Measurements from ENCODE around the gene KRT15. TPM values are rescaled to one million over a fixed set of nuclear protein-coding genes. Genes with fewer than 3 reads are reported as not detected.

The KRT15 gene
- polyA plus RNA-seq, 2 donors = 1,457 to 2,808 TPM

DNA sequence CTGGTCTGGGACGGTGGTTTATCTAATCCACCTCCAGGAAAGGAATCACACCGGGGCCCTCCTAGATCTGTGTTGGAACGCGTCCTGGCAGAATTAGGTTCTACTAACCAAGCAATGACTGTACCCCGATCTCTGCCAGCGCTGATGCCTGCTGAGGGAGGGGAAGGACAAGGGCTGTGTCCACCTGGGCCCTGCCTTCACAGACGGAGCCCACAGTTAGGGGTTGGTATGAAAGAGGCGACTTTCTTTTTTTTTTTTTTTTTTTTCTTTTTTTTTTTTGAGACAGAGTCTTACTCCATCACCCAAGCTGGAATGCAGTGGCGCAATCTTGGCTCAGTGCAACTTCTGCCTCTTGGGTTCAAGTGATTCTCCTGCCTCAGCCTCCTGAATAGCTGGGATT, 19.3 kb upstream of the KRT15 start:
- H3K4me3 ChIP-seq (ENCODE audit: low read depth in 1 of 2, low read length in 2 of 2) = no peak overlapping the region
- peaks cover 0 to 2% of the 10 kb centered on the region in 2 donors for H3K9me3 ChIP-seq (ENCODE audit: control insufficient read depth in 2 of 2, insufficient read depth in 1 of 2, low read depth in 1 of 2, low read length in 1 of 2)
- H3K27me3 ChIP-seq (ENCODE audit: control insufficient read depth in 1 of 2, insufficient read depth in 2 of 2, low read length in 2 of 2) = no peaks in the 10 kb centered on the region
- H3K4me1 ChIP-seq (ENCODE audit: control insufficient read depth in 2 of 2, insufficient read depth in 2 of 2, low read length in 1 of 2) = peaks cover 2 to 12% of the 10 kb centered on the region in 2 donors
- 60 to 72% methylated on average over 9 of the region's 9 CpGs for WGBS, 2 donors
- H3K27ac ChIP-seq (ENCODE audit: low read depth in 2 of 2, low read length in 1 of 2) = no peak overlapping the region
- no peaks in the 10 kb centered on the region for H3K36me3 ChIP-seq (ENCODE audit: control insufficient read depth in 2 of 2, insufficient read depth in 2 of 2, low read length in 1 of 2)

DNA sequence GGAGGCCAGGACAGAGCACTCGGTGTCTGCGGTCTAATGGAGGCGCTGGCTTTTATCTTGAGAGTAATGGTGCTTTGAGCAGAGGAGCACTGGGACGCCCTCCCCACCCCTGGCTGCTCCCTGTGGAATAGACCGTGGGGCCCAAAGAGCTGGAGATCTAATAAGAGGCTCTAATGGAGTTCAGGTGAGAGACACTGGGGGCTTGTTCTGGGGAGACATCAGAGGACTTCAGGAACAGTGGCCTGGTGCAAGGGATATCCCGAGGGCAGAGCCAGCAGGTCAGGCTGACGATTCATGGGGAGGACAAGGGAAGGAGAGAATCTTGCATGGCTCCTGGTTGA, 18.9 kb upstream of the KRT15 start:
- Histone ChIP-seq H3K4me1 (ENCODE audit: control insufficient read depth in 2 of 2, insufficient read depth in 2 of 2, low read length in 1 of 2) (peaks cover 2 to 12% of the 10 kb centered on the region in 2 donors), H3K27ac (ENCODE audit: low read depth in 2 of 2, low read length in 1 of 2) (no peak overlapping the region), H3K9me3 (ENCODE audit: control insufficient read depth in 2 of 2, insufficient read depth in 1 of 2, low read depth in 1 of 2, low read length in 1 of 2) (peaks cover 0 to 2% of the 10 kb centered on the region in 2 donors), H3K4me3 (ENCODE audit: low read depth in 1 of 2, low read length in 2 of 2) (no peak overlapping the region), H3K36me3 (ENCODE audit: control insufficient read depth in 2 of 2, insufficient read depth in 2 of 2, low read length in 1 of 2) (no peaks in the 10 kb centered on the region), H3K27me3 (ENCODE audit: control insufficient read depth in 1 of 2, insufficient read depth in 2 of 2, low read length in 2 of 2) (no peaks in the 10 kb centered on the region)
- 79 to 82% methylated on average over 7 of the region's 7 CpGs for WGBS, 2 donors

DNA sequence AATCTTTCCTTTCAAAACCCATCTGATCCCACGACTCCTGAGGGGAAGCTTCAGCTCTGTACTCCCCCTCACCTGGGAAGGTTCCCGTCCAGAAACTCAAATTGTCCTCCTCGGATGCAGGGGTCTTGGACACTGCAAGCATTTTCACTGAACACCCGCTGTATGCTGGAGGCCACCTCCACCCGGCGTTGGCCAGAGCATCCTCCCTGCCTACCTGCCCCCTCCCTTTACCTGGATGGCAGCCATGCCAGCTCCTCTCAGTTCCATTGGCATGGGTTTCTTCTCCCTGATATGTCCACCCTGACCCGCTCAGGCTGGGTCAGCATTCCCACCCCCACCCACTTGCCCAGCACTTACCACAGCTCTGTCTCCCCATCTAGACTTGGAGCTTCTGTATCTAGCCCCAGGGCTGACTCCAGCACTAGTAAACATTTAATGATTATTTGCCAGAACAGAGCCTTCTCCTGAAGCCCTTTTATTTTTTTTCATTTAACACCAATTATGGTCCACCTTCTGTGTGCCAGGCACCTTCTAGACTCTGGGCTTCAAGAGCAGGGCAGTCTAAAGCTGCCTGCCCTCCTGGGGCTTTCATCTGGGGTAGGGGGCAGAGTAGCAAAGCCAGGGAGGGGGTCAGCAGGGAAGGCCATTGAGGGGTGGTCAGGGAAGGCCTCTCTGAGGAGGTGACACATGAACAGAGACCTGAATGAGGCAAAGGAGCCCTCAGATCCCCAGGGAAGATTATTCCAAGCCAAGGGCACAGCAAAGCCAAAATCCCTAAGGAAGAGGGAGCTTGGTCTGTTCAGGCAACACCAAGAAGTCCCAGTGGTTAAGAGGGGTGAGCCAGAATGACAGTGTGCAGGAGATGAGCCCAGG, 18.3 kb upstream of the KRT15 start:
- WGBS, 2 donors = 80 to 88% methylated on average over 7 of the region's 7 CpGs
- Histone ChIP-seq H3K4me1 (ENCODE audit: control insufficient read depth in 2 of 2, insufficient read depth in 2 of 2, low read length in 1 of 2) (peaks cover 2 to 12% of the 10 kb centered on the region in 2 donors), H3K4me3 (ENCODE audit: low read depth in 1 of 2, low read length in 2 of 2) (no peak overlapping the region)

DNA sequence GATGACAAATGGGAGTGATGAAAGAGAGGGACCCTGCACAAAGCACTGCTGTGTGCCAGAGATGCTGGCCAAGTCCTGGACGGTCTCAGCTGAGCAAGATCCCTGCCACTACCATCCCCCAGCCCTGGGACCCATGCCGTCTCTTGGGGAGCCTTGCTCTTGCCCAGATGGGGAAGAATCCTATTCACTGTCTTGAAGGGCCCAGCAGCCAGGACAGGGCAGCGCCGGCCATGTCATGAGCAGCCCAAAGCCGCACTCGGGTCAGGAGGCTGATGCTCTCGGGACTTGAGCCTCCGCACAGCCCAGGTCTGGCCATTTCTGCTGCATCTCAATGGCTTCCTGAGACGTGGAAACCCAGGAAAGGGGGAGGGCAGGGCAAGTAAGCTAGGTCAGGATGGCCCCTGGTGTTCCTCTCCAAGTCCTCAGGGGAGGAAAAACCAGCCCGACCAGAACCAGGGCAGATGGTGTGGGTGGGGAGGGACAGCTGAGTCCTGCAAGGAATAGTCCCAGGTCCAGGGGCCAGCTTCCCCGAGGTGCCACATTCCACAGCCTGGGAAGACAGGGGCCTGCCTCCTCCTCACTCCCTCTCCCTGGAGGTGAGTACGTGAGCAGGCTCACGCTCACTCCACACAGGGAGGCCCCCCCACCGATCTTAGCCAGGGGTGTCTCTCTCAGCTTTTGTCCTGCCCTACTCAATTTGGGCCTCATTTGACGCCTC, 17.2 kb upstream of the KRT15 start:
- Histone ChIP-seq H3K9me3 (ENCODE audit: control insufficient read depth in 2 of 2, insufficient read depth in 1 of 2, low read depth in 1 of 2, low read length in 1 of 2) (peaks cover 0 to 2% of the 10 kb centered on the region in 2 donors), H3K36me3 (ENCODE audit: control insufficient read depth in 2 of 2, insufficient read depth in 2 of 2, low read length in 1 of 2) (no peaks in the 10 kb centered on the region), H3K4me3 (ENCODE audit: low read depth in 1 of 2, low read length in 2 of 2) (no peak overlapping the region), H3K27ac (ENCODE audit: low read depth in 2 of 2, low read length in 1 of 2) (no peak overlapping the region), H3K4me1 (ENCODE audit: control insufficient read depth in 2 of 2, insufficient read depth in 2 of 2, low read length in 1 of 2) (peaks cover 2 to 12% of the 10 kb centered on the region in 2 donors), H3K27me3 (ENCODE audit: control insufficient read depth in 1 of 2, insufficient read depth in 2 of 2, low read length in 2 of 2) (no peaks in the 10 kb centered on the region)
- 59 to 63% methylated on average over 15 of the region's 15 CpGs for WGBS, 2 donors

More for the DNA sequence above, 18.3 kb upstream of the KRT15 start:
- Histone ChIP-seq H3K27me3 (ENCODE audit: control insufficient read depth in 1 of 2, insufficient read depth in 2 of 2, low read length in 2 of 2) (no peaks in the 10 kb centered on the region), H3K9me3 (ENCODE audit: control insufficient read depth in 2 of 2, insufficient read depth in 1 of 2, low read depth in 1 of 2, low read length in 1 of 2) (peaks cover 0 to 2% of the 10 kb centered on the region in 2 donors), H3K27ac (ENCODE audit: low read depth in 2 of 2, low read length in 1 of 2) (no peak overlapping the region), H3K36me3 (ENCODE audit: control insufficient read depth in 2 of 2, insufficient read depth in 2 of 2, low read length in 1 of 2) (no peaks in the 10 kb centered on the region)

DNA sequence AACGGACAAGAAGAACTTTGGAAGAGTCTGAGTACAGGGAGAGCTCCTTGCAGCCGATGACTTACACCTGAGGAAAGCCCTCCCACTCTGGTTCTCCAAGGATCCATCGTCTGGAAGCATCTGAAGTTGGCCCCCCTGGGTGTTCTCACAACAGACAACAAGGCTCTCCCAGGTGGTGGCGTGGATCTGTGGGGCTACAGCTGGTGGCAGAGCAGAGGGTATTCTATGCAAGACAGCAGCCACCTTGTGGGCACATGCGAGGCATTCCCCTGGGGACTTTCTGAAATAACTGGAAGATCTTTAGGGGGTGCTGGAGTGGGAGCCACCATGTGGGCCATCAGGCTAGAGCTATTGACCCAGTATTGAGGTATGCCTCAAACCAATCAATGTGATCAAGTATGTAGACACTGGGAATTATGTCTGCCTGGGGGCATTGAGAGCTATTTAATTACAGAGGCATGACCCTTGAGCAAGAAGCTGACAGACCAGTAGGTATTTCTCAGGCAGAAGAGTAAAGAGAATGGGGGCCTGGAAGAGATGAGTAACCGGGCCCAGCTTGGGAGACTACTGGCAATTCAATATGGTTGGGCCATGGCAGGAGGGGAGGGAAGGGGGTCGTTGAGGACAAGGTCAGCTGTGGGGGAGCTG, 16.3 kb upstream of the KRT15 start:
- Histone ChIP-seq H3K4me1 (ENCODE audit: control insufficient read depth in 2 of 2, insufficient read depth in 2 of 2, low read length in 1 of 2) (peaks cover 2 to 12% of the 10 kb centered on the region in 2 donors), H3K9me3 (ENCODE audit: control insufficient read depth in 2 of 2, insufficient read depth in 1 of 2, low read depth in 1 of 2, low read length in 1 of 2) (peaks cover 0 to 2% of the 10 kb centered on the region in 2 donors), H3K27me3 (ENCODE audit: control insufficient read depth in 1 of 2, insufficient read depth in 2 of 2, low read length in 2 of 2) (no peaks in the 10 kb centered on the region), H3K36me3 (ENCODE audit: control insufficient read depth in 2 of 2, insufficient read depth in 2 of 2, low read length in 1 of 2) (no peaks in the 10 kb centered on the region), H3K4me3 (ENCODE audit: low read depth in 1 of 2, low read length in 2 of 2) (no peak overlapping the region), H3K27ac (ENCODE audit: low read depth in 2 of 2, low read length in 1 of 2) (no peak overlapping the region)
- WGBS, 2 donors = 77 to 85% methylated on average over 7 of the region's 7 CpGs

DNA sequence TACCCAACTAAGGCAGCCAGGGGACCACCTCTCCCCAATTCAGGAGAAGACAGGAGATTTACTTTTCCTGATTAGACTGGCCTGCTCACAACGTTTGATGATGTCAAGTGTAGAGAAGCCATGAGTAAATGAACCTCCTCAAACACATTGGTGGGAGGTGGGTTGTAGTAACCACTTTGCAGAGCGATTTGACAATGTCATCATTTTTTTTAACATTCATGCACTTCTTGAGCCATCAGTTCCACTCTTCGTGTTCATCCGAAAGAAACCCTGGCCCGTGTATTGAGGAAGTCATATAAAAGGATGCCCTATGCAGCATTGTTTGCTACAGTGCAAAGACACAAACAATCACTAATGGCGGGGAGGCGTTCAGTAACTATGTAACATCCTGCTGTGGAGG, 14.9 kb upstream of the KRT15 start:
- Histone ChIP-seq H3K27me3 (ENCODE audit: control insufficient read depth in 1 of 2, insufficient read depth in 2 of 2, low read length in 2 of 2) (no peaks in the 10 kb centered on the region), H3K4me1 (ENCODE audit: control insufficient read depth in 2 of 2, insufficient read depth in 2 of 2, low read length in 1 of 2) (peaks cover 2 to 16% of the 10 kb centered on the region in 2 donors), H3K36me3 (ENCODE audit: control insufficient read depth in 2 of 2, insufficient read depth in 2 of 2, low read length in 1 of 2) (no peaks in the 10 kb centered on the region), H3K27ac (ENCODE audit: low read depth in 2 of 2, low read length in 1 of 2) (no peak overlapping the region), H3K9me3 (ENCODE audit: control insufficient read depth in 2 of 2, insufficient read depth in 1 of 2, low read depth in 1 of 2, low read length in 1 of 2) (peaks cover 0 to 2% of the 10 kb centered on the region in 2 donors), H3K4me3 (ENCODE audit: low read depth in 1 of 2, low read length in 2 of 2) (no peak overlapping the region)
- 81 to 85% methylated on average over 7 of the region's 7 CpGs for WGBS, 2 donors

DNA sequence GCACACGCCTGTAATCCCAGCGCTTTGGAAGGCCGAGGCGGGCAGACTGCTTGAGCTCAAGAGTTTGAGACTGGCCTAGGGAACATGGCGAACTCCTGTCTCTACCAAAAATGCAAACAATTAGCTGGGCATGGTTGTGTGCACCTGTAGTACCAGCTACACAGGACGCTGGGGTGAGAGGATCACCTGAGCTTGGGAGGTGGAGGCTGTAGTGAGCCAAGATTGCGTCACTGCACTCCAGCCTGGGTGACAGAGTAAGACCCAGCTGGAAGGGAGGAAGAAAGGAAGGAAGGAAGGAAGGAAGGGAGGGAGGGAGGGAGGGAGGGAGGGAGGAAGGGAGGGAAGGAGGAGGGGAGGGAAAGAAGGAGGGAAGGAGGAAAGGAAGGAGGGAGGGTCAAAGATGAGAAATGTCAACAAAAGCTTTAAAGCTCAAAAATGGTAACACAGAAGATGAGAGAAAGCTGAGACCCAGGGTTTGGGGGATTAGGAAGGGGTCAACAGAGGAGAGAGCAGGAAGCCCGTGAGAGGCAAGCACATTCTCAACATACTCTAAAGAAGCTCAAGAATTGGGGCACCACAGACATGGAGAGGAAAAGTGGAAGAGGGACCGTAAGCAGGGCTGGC, 14.4 kb upstream of the KRT15 start:
- no peaks in the 10 kb centered on the region for H3K27me3 ChIP-seq (ENCODE audit: control insufficient read depth in 1 of 2, insufficient read depth in 2 of 2, low read length in 2 of 2)
- no peaks in the 10 kb centered on the region for H3K36me3 ChIP-seq (ENCODE audit: control insufficient read depth in 2 of 2, insufficient read depth in 2 of 2, low read length in 1 of 2)
- 74 to 76% methylated on average over 9 of the region's 9 CpGs for WGBS, 2 donors
- no peak overlapping the region for H3K4me3 ChIP-seq (ENCODE audit: low read depth in 1 of 2, low read length in 2 of 2)
- peaks cover 0 to 2% of the 10 kb centered on the region in 2 donors for H3K9me3 ChIP-seq (ENCODE audit: control insufficient read depth in 2 of 2, insufficient read depth in 1 of 2, low read depth in 1 of 2, low read length in 1 of 2)
- peaks cover 2 to 17% of the 10 kb centered on the region in 2 donors for H3K4me1 ChIP-seq (ENCODE audit: control insufficient read depth in 2 of 2, insufficient read depth in 2 of 2, low read length in 1 of 2)
- H3K27ac ChIP-seq (ENCODE audit: low read depth in 2 of 2, low read length in 1 of 2) = peak overlapping the region in 1 of 2 donors; percentile 43

DNA sequence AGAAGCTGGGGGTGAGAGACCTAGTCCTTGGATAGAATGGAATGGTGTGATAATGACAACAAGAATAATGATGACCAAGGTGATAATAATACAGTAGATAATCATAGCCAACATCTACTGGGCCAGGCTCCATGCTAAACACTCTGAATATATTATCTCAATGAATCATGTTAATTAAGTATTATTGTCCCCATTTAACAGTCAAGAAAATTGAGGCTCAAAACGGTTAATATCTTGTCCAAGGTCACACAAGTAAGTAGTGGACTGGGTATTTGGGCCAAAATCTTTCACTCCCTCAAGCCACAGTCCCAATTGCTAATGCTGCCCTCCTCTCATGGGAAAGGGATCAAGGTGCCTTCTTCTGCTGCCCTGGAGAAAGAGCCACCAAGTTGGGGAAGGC, 13.3 kb upstream of the KRT15 start:
- H3K9me3 ChIP-seq (ENCODE audit: control insufficient read depth in 2 of 2, insufficient read depth in 1 of 2, low read depth in 1 of 2, low read length in 1 of 2) = peaks cover 0 to 2% of the 10 kb centered on the region in 2 donors

More for the DNA sequence above, 13.3 kb upstream of the KRT15 start:
- Histone ChIP-seq H3K27ac (ENCODE audit: low read depth in 2 of 2, low read length in 1 of 2) (no peak overlapping the region), H3K36me3 (ENCODE audit: control insufficient read depth in 2 of 2, insufficient read depth in 2 of 2, low read length in 1 of 2) (no peaks in the 10 kb centered on the region), H3K27me3 (ENCODE audit: control insufficient read depth in 1 of 2, insufficient read depth in 2 of 2, low read length in 2 of 2) (no peaks in the 10 kb centered on the region), H3K4me3 (ENCODE audit: low read depth in 1 of 2, low read length in 2 of 2) (no peak overlapping the region), H3K4me1 (ENCODE audit: control insufficient read depth in 2 of 2, insufficient read depth in 2 of 2, low read length in 1 of 2) (peaks cover 2 to 24% of the 10 kb centered on the region in 2 donors)
- WGBS, 2 donors = 67 to 77% methylated on average over 1 of the region's 1 CpG

Measured in esophagus (tissue), 2 donors.